ENCODE results near the gene ST3GAL5. TPM values are rescaled to one million over a fixed set of nuclear protein-coding genes. Genes with fewer than 3 reads are reported as not detected.

Gene ST3GAL5
- total RNA-seq, 1 donor: 19.4 TPM

DNA sequence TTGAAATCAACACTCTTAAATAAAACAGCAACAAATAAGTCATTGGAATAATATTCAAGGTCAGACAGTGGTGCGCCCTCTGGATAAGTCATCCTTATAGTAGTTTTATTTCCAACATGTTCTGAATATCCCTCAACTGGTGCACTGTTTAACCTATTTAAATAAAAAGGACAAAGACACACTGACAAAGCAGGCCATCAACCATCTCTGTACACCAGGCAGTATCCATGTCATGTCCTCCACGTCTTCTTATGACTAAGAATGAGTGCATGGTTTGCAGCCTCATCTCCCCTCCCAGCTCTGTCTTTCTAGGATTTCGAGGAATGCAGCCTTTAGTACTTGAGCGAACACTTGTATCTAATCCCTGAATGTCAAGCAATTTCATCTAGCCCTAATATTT, 42.4 kb downstream of the ST3GAL5 start:
- peak; percentile 16 for DNase-seq (ENCODE audit: low read depth)
- H3K4me3 ChIP-seq (ENCODE audit: low read depth, low read length): no peak overlapping the region
- no peak for TF ChIP-seq CTCF (IDR thresholded peaks at IDR 0.05; ENCODE audit: insufficient read depth, low read length)

DNA sequence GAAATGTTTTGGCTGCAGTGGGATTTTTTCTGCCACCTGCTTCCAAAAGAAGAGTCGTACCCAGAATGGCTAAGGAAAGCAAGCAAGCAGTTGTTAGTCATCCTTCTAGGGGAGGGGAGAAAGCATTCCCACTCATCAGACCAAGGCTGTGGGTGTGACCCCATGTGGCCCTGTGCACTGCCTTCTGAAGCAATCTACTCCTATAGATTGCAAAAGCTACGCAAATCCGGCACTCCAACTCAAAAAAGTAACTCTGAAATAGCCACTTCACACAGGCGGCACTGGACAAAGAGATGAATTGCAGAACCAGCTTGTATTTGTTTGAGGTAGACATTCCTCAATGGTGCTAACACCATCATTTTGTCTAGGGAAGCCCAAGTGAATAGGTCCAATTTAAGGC, 44.3 kb downstream of the ST3GAL5 start:
- no peak for DNase-seq (ENCODE audit: low read depth)
- no peak for TF ChIP-seq CTCF (IDR thresholded peaks at IDR 0.05; ENCODE audit: insufficient read depth, low read length)
- H3K4me3 ChIP-seq (ENCODE audit: low read depth, low read length): no peak overlapping the region

DNA sequence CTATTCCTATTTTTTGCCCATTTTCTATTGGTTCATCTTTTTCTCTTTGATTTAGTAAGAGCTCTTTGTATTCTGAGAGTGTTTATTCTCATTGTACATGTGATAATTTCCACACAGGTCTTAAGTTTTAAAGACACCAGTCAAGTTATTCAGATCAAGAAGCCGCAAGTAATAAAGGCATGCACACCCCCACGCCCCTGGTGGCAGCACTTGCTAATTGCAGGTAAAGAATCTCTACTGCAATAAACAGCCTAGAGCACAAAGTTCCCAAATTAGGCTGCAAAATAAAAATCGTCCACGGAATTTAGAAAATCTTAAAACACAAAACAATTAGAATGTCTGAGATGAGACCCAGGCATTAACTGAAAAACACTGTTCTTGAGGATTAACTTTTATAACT, 45.2 kb downstream of the ST3GAL5 start:
- DNase-seq (ENCODE audit: low read depth): no peak
- TF ChIP-seq CTCF (IDR thresholded peaks at IDR 0.05; ENCODE audit: insufficient read depth, low read length): peak; percentile 51
- H3K4me3 ChIP-seq (ENCODE audit: low read depth, low read length): no peak overlapping the region

GRCh38 chr2:85840091-85840490, 48.7 kb downstream of the ST3GAL5 start:
- no peak for DNase-seq (ENCODE audit: low read depth)
- no peak overlapping the region for H3K4me3 ChIP-seq (ENCODE audit: low read depth, low read length)
- TF ChIP-seq CTCF (IDR thresholded peaks at IDR 0.05; ENCODE audit: insufficient read depth, low read length): no peak

DNA sequence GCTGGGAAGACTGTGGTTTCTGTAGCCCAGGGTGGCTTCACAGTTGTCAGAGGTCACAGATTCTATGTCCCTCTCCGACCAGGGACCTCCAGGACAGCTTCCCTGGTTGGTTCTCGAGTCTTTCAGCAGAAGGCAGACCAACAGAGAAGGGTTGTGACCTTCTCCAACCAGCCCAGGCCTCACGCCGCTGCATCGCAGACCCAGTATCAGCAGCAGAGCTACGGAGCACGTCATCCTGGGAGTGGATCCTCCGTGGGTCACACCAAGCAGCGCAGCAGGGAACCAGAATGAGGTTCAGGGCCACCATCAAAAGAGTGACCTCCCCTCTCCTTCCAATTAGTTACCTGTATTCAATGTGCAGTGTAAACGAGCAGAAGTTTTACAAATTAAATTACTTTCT, 49.3 kb downstream of the ST3GAL5 start:
- no peak for TF ChIP-seq CTCF (IDR thresholded peaks at IDR 0.05; ENCODE audit: insufficient read depth, low read length)
- no peak for DNase-seq (ENCODE audit: low read depth)
- H3K4me3 ChIP-seq (ENCODE audit: low read depth, low read length): no peak overlapping the region

DNA sequence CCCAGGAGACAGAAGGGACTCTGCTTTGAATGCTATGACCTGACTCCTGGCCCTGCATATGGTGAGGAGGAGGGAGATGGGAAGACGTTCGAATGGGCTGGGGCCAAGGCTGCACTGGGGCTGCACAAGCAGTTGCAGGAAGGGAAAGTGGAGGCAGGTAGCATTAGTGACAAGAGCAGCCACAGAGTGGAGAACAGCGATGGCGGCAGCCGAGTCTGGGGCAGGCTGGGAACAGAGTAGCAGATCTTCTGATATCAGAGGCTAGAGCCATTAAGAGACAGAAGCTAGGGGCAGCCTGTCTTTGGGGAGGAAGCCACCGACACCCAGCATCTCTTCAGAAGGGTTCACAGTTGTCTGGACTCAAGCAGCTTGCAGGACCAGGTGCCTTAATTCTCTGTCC, 50.1 kb downstream of the ST3GAL5 start:
- no peak overlapping the region for H3K4me3 ChIP-seq (ENCODE audit: low read depth, low read length)
- no peak for TF ChIP-seq CTCF (IDR thresholded peaks at IDR 0.05; ENCODE audit: insufficient read depth, low read length)
- DNase-seq (ENCODE audit: low read depth): no peak

DNA sequence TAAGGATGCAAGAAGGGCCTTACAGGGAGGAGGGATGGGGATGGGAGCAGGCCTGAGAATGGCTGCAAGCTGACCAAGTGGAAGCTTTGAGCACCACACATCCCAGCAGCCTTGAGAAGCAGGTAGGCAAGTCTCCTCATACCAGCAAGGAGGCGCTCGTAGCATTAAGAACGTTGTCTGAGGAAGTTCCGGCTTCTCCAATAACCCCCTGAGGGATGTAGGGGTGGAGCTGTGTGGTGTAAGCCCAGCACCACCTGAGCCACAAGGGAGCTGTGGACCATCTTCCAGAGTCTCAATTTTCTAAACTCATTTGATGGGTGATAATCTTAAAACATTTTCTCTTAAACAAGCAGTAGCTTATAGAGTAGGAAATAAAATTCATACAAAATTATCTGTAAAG, 50.6 kb downstream of the ST3GAL5 start:
- H3K4me3 ChIP-seq (ENCODE audit: low read depth, low read length): no peak overlapping the region
- no peak for TF ChIP-seq CTCF (IDR thresholded peaks at IDR 0.05; ENCODE audit: insufficient read depth, low read length)
- DNase-seq (ENCODE audit: low read depth): no peak
